Measurements from ENCODE around the gene GMPS.
A peak's percentile ranks its signal among the peaks of the same experiment; 100 is the strongest.
"Not testable (repeated sequence)": the region's sequence is repeated elsewhere in the genome, so short reads cannot be mapped to it uniquely, and the experiment has no call there.

The GMPS gene

DNA sequence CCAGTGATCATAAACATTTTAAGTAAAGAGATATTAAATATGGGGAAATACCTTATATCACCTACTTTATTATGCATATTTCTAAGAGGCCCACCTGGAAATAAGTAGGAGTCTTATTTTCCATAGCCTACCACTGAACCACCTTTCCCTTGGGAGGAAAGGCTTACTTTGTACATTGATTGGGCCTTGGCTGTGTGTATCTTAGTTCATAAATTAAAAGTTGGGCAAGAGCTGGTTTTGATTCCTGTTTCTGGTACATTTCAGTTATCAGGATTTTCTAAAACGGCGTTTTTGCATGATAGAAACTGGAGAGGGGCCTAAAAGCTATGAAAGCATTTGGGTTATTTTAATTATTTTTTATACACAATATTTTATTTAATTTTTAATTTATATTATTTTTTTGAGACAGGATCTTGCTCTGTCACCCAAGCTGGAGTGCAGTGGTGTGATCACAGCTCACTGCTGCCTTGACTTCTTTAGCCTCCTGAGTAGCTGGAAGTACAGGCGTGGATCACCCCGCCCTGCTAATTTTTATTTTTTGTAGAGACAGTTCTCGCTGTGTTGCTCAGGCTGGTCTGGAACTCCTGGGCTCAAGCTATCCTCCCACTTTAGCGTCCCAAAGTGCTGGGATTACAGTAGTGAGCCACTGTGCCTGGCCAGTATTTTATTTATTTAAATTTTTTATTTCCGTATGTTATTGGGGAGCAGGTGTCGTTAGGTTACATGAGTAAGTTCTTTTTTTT is 2.6 kb downstream of the GMPS start:
- no peak for DNase-seq (ENCODE audit: low spot score)

DNA sequence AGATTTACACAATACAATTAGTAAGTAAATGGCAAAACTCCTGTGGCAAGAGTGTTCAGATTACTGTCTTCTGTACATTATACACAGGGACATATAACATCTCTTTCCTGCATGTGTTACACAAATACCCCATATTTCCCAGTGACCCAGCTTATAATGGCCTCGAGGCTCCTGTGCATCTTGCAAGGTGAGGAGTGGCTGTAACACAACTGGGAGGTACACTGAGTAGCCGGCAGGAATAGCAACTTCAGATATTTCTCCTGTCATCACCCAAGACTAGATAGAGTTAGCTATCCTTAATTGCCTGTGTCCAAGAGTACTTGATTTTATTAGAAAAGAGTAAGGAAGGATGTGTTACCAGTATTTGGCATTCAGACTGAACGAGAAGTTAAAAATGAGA is 5.6 kb downstream of the GMPS start:
- no peak for DNase-seq (ENCODE audit: low spot score)

- DNase-seq (ENCODE audit: low spot score), result no peak
Measured at GRCh38 chr3:155876503-155876902, 6.1 kb downstream of the GMPS start.

DNA sequence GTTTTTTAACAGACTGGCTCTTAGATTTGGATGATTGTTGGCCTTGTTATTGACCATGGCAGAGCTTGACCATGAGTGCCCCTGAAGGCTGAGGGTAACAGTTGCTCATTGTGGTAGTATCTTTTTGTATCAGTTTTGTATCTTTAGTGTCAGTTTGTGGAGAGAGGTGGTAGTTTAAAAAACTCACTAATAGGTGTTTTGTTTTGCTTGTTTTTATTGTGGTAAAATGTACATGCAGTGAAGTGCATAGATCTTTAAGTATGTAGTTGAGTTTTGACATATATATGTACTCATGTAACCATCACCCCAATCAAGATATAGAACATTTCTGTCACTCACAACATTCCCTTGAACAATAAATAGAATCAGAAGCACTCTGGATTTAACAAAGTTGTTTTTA is 9.8 kb downstream of the GMPS start:
- no peak for DNase-seq (ENCODE audit: low spot score)

GRCh38 chr3:155884292-155884691 is 13.8 kb downstream of the GMPS start:
- no peak for DNase-seq (ENCODE audit: low spot score)

GRCh38 chr3:155885292-155885691 is 14.8 kb downstream of the GMPS start:
- DNase-seq (ENCODE audit: low spot score), result no peak

DNA sequence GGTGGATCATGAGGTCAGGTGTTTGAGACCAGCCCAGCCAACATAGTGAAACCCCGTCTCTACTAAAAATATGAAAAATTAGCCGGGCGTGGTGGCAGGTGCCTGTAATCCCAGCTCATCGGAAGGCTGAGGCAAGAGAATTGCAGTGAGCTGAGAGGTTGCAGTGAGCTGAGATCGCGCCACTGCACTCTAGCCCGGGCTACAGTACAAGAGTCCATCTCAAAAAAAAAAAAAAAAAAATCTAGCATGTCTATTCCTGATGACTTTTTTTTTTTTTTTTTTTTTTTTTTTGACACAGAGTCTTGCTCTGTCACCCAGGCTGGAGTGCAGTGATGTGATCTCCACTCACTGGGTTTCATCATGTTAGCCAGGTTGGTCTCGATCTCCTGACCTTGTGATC is 15.9 kb downstream of the GMPS start:
- not testable (repeated sequence) for DNase-seq (ENCODE audit: low spot score)

DNA sequence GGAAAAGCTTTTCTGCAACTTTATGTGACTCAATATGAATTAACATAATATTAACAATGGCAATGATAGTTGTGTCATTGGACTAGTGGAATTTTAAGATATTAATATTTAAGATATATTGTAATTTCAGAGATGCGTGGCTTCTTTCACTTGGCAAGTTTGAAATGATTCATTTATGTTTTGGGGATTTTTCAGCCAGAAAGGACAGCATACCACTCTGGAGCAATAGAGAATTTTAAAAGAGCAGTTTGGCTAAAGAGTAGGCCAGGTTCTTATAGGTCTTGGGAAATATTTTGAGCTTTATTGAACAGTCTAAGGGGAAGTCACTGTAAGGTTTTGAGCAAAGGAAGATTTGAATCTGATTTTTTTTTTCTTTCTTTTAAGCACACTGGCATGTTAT is 16.5 kb downstream of the GMPS start:
- DNase-seq (ENCODE audit: low spot score), result no peak

DNA sequence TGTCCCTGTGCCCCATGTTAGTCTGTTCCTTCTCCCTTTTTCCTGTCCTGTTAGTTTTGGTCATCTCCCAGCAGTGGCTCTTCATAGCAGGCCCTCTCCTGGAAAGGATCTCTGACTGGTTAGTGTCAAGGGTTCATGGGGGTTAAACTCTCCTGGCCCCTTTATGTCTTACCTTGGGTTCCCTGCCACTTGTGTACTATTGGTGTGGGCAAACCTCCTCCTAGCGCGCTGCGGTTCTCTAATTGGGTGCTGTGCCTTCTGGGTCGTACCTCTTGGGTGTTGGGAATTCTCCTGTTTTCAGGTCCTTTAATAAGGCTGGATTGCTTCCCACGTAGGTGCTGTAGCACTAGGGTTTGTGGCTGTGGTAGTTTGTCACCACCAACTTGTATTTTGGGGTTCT is 18.8 kb downstream of the GMPS start:
- DNase-seq (ENCODE audit: low spot score), result peak; percentile 46

DNA sequence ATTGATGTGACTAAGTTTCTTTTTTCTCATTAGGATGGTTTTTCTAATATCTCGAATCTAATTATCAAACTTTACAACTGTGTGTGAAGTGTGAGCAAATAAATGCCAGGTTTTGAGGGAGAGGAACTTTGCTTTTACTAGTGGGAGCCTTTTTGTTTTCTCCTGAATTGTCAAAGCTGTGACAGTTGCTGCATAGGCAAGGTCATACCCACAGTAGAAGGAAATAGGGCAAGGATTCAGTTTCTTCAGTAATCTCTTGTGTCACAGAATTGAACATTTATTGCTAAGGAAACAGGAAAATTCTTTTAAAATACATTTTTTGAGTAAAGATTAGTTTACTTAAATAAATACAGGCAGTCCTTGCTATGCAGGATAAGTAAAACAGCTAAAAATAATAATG is 19.5 kb downstream of the GMPS start:
- DNase-seq (ENCODE audit: low spot score), result no peak

DNA sequence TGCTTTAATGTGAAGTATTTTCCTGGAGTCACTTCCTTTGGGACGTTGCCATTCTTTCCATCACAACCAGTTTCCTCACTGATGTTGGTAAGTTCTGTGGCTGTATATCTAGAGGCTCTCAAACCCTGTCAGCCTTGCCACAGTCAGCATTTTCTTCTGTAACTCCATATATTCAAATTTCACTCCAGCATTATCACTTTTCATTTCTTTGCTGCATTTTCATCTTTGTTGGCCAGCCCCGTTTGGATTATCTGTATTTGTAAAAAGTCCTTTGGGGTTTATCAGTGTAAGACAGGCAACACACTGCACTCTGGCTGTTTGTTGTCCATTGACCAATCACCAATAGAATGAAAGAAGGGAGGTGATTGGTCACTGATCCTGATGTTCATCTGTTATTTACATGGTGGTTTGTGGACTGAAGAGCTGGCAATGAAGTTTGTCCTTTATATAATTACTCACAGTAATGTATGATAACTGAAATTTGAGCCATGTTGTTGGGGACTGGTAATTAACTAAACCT is 20.3 kb downstream of the GMPS start:
- DNase-seq (ENCODE audit: low spot score), result peak; percentile 83

- DNase-seq (ENCODE audit: low spot score), result peak; percentile 52
Measured at GRCh38 chr3:155891321-155891720, 20.9 kb downstream of the GMPS start.

GRCh38 chr3:155895379-155895900 is 25.0 kb downstream of the GMPS start:
- no peak for DNase-seq (ENCODE audit: low spot score)

DNA sequence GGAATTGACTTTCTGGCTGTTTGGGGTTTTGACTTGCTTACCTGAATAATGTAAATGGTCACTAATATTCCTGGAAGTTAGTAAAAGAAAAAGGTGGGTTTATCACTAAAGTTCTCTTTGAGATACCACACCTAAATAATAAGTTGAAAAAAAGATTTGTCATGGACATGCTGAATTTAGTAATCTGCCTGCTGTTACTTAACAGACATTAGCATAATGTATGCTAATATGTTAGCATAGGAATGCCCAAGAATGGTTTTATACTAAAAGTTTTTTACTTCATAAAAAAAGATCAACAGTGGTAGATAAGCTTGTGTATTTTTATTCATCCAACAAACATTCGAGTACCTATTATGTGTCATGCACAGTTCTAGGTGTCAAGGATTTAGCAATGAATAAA is 36.5 kb downstream of the GMPS start:
- no peak for DNase-seq (ENCODE audit: low spot score)

- no peak for DNase-seq (ENCODE audit: low spot score)
Measured at GRCh38 chr3:155908086-155908485, 37.6 kb downstream of the GMPS start.

- DNase-seq (ENCODE audit: low spot score), result no peak
Measured at GRCh38 chr3:155908605-155909004, 38.2 kb downstream of the GMPS start.

DNA sequence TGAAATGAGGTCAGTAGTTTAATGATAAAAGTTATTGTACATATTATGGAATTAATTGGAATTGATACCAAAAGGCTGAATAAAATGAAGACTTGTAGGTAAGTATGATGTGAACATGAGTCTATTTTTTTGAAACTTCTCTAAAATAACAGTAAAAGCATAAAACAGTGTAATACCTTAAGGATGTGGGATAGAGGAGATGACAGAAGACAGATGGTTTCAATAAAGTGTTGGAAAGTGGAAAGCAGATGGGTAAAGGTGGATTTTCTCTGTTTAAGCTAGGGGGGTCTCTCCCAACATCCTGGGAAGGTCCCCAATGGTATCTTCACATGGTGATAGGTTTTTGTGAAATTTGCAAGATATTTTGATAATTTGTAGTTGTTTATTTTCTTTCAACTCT is 41.6 kb downstream of the GMPS start:
- no peak for DNase-seq (ENCODE audit: low spot score)

DNA sequence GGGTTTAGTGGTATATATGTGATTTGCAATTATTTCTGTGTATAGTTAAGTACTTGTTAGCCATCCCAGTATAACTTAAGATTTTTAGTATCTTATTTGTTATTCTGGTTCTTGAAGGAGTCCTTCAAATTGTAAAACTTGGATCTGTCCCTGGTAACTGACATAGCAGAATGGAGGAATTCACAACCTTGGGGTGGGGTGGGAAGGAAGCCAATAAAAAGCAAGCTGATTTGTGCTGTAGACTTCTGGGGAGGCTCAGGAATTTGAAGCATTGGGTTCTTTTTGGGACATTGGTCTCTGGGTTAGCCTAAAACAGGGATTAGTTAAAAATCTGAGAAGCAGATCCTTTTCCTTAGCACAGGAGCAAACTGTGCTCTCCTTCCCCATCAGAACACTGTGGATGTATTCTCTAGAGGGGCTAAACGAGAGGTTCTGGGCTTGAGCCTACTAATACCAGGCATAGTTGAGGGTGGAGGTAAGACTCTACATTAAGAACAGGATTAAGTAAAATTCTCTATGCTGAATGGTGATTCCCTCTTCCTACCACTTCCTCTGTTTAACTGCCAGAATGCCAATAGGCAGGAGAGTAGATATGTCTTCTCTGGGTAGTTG is 42.2 kb downstream of the GMPS start:
- DNase-seq (ENCODE audit: low spot score), result no peak

- no peak for DNase-seq (ENCODE audit: low spot score)
Measured at GRCh38 chr3:155917781-155918180, 47.3 kb downstream of the GMPS start.

DNA sequence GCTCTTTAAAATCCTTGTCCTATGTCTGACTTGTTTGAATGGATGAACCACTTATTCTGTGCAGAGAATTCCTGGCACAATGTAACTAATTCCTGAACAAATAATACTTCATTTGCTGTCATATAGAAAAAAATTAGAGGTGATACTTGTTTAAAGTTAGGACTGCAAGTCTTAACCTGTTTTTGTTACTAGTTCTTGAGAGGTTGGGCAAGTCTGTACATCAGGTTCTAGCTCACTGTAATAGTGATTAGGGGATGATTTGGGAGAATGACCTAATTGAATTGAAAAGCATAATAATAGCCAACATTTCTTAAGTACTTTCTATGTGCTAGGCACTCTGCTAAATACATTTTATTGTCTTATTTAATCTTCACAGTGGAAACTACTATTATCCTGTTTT is 49.3 kb downstream of the GMPS start:
- DNase-seq (ENCODE audit: low spot score), result no peak

DNA sequence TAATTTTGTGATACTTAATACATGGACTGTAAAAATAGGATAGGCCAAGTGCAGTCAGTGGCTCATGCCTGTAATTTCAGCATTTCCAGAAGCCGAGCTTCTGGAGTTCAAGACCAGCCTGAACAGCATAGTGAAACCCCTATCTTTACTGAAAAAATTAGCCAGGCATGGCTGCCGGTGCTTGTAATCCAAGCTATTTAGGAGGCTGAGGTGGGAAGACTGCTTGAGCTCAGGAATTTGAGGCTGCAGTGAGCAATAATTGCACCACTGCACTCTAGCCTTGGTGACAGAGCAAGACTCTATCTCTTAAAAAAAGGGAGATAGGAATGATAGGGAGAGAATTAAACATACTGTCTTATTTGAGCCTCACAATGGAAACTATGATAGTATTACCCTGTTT is 51.0 kb downstream of the GMPS start:
- no peak for DNase-seq (ENCODE audit: low spot score)

DNA sequence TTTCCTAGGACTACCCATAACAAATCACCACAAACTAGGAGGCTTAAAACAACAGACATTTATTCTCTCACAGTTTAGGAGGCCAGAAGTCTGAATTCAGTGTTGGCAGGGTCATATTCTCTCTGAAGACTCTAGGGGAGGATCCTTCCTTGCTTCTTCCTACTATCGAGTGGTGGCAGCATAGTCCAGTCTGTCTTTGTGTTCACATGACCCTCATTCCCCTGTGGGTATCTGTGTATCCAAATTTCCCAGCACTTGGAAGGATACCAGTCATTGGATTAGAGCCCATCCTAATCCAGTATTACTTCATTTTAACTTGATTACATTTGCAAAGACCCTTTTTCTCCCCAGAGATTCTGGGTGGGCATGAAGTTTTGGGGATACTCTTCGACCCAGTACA is 63.8 kb downstream of the GMPS start:
- DNase-seq (ENCODE audit: low spot score), result no peak

GRCh38 chr3:155938409-155938808 is 68.0 kb downstream of the GMPS start:
- no peak for DNase-seq (ENCODE audit: low spot score)

DNA sequence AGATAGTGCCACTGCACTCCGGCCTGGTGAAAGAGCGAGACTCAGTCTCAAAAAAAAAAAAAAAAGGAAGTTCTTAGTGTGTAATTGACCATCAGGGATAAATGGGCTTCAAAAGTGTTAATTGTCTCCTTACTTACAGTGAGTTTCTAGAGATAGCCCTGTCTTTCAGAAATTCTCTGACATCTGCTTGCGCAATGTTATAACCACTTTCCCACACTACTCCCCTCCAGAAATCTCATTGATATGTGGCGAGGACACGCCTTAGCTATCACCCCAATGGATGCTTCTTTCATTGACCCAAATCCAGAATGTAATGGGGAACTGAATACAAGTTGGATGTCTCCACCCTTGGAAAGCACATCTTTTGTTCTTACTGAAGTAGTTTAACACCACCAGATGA is 70.9 kb downstream of the GMPS start:
- no peak for DNase-seq (ENCODE audit: low spot score)
